IMR-90 (cell line): Measurements from ENCODE around the gene NTRK3. TPM values are rescaled to one million over a fixed set of nuclear protein-coding genes. Genes with fewer than 3 reads are reported as not detected.

Experiments
- ATAC-seq: fragments of 200-7000 bp; cut with Tn5 transposase; 2 replicates; pipeline ENCODE4 v1.9.1; 2020; ENCODE audit warnings: low read depth, mild to moderate bottlenecking, moderate library complexity
- BruUV-seq: library from RNA; stranded (reverse); fragments of 400-500 nt; replicated peaks from 2 replicates; lab custom pipeline; 2021; lab: Mats Ljungman, UMichigan
- CTCF ChIA-PET: fragments of 300-600 bp; formaldehyde crosslinking; extraction: SDS; loops from one replicate; lab custom pipeline; 2021; ENCODE audit warnings: antibody characterized with exemption; lab: Yijun Ruan, JAX
- POLR2A ChIA-PET: fragments of 300-600 bp; sonication (Branson Sonifier 250); formaldehyde crosslinking; loops from one replicate; lab custom pipeline; 2022; ENCODE audit warnings: antibody characterized with exemption; ENCODE audit not compliant: unreplicated experiment; lab: Charles Lee
- DNase-seq: peaks from one replicate; pipeline ENCODE4 v3.0.0; 2013
- H2AFZ ChIP-seq: replicated peaks from 2 replicates; pipeline ENCODE3; 2013; ENCODE audit warnings: low read length, mild to moderate bottlenecking; ENCODE audit not compliant: poor library complexity
- H2AK5ac ChIP-seq: 2 replicates; pipeline ENCODE4 v1.6.1; 2013; ENCODE audit warnings: low read depth, low read length, inconsistent platforms
- H2AK9ac ChIP-seq: replicated peaks from 2 replicates; pipeline ENCODE3; 2013; ENCODE audit warnings: mild to moderate bottlenecking, low read depth, low read length, moderate library complexity; ENCODE audit not compliant: poor library complexity
- H2BK120ac ChIP-seq: 2 replicates; pipeline ENCODE4 v1.6.1; 2013; ENCODE audit warnings: low read depth, low read length, inconsistent platforms
- H2BK15ac ChIP-seq: 3 replicates; pipeline ENCODE4 v1.6.1; 2013; ENCODE audit warnings: low read depth, low read length, inconsistent platforms
- H2BK20ac ChIP-seq: 2 replicates; pipeline ENCODE4 v1.6.1; 2013; ENCODE audit warnings: low read depth, mild to moderate bottlenecking, inconsistent platforms, low read length, moderate library complexity
- H2BK5ac ChIP-seq: 2 replicates; pipeline ENCODE4 v1.6.1; 2013; ENCODE audit warnings: mild to moderate bottlenecking, low read depth, low read length, inconsistent platforms; ENCODE audit not compliant: poor library complexity, severe bottlenecking
- H3K14ac ChIP-seq: replicated peaks from 2 replicates; pipeline ENCODE4 v1.6.1; 2013; ENCODE audit warnings: low read depth, low read length, inconsistent platforms
- H3K18ac ChIP-seq: 2 replicates; pipeline ENCODE4 v1.6.1; 2013; ENCODE audit warnings: low read depth, low read length, control low read depth
- H3K23ac ChIP-seq: 2 replicates; pipeline ENCODE4 v1.6.1; 2013; ENCODE audit warnings: low read depth, low read length, inconsistent platforms
- H3K27ac ChIP-seq: 2 replicates; pipeline ENCODE4 v1.5.1; 2013; ENCODE audit warnings: mild to moderate bottlenecking, control low read depth, low read length; ENCODE audit not compliant: insufficient read depth
- H3K27me3 ChIP-seq: 2 replicates; pipeline ENCODE4 v1.6.1; 2013; ENCODE audit warnings: low read length; ENCODE audit not compliant: control insufficient read depth, insufficient read depth
- H3K36me3 ChIP-seq: 2 replicates; pipeline ENCODE4 v1.6.1; 2013; ENCODE audit warnings: low read length, mixed read lengths; ENCODE audit not compliant: control insufficient read depth, insufficient read depth
- H3K4ac ChIP-seq: 2 replicates; pipeline ENCODE4 v1.6.1; 2013; ENCODE audit warnings: low read depth, low read length, inconsistent platforms
- H3K4me1 ChIP-seq: 2 replicates; pipeline ENCODE4 v1.6.1; 2013; ENCODE audit warnings: low read length, mixed read lengths; ENCODE audit not compliant: control insufficient read depth, insufficient read depth
- H3K4me2 ChIP-seq: 2 replicates; pipeline ENCODE4 v1.6.1; 2013; ENCODE audit warnings: low read depth, mild to moderate bottlenecking, control low read depth, low read length, moderate library complexity
- H3K4me3 ChIP-seq: 2 replicates; pipeline ENCODE4 v1.5.1; 2013; ENCODE audit warnings: low read depth, mild to moderate bottlenecking, control low read depth, low read length, moderate library complexity; ENCODE audit not compliant: insufficient read depth
- H3K56ac ChIP-seq: 2 replicates; pipeline ENCODE4 v1.6.1; 2013; ENCODE audit warnings: low read length, inconsistent platforms; ENCODE audit not compliant: insufficient read depth; ENCODE audit errors: extremely low read depth
- H3K79me1 ChIP-seq, 2 experiments: 2 replicates each; pipeline ENCODE4 v1.6.1; 2013; ENCODE audit warnings: low read length in 2 of 2, inconsistent platforms in 1 of 2, low read depth in 1 of 2
- H3K9ac ChIP-seq: 2 replicates; pipeline ENCODE4 v1.6.1; 2013; ENCODE audit warnings: low read depth, low read length, control low read depth
- H3K9me1 ChIP-seq: 2 replicates; pipeline ENCODE4 v1.6.1; 2013; ENCODE audit warnings: low read length, inconsistent platforms; ENCODE audit not compliant: insufficient read depth
- H3K9me3 ChIP-seq: 2 replicates; pipeline ENCODE4 v1.6.1; 2013; ENCODE audit warnings: low read length; ENCODE audit not compliant: control insufficient read depth, insufficient read depth
- H4K20me1 ChIP-seq: 2 replicates; pipeline ENCODE4 v1.6.1; 2013; ENCODE audit warnings: low read length, inconsistent platforms; ENCODE audit not compliant: insufficient read depth
- H4K5ac ChIP-seq: 2 replicates; pipeline ENCODE4 v1.6.1; 2013; ENCODE audit warnings: mild to moderate bottlenecking, low read depth, low read length, control low read depth
- H4K8ac ChIP-seq, 2 experiments: 2 replicates each; pipeline ENCODE4 v1.6.1; 2013; ENCODE audit warnings: low read depth in 2 of 2, low read length in 2 of 2, control low read depth in 1 of 2, inconsistent platforms in 1 of 2
- H4K91ac ChIP-seq: 2 replicates; pipeline ENCODE4 v1.6.1; 2013; ENCODE audit warnings: low read depth, low read length, inconsistent platforms; ENCODE audit not compliant: insufficient read depth
- ELK1 ChIP-seq: fragments of 150-350 bp; IDR thresholded peaks from 2 replicates; pipeline ENCODE4 v1.6.1; 2016; ENCODE audit warnings: low read depth, mild to moderate bottlenecking, low read length, moderate library complexity, borderline replicate concordance
- FOS ChIP-seq: fragments of 150-350 bp; IDR thresholded peaks from 2 replicates; pipeline ENCODE4 v1.6.1; 2016; ENCODE audit warnings: low read depth, low read length
- MAZ ChIP-seq: IDR thresholded peaks from 2 replicates; pipeline ENCODE4 v1.6.1; 2012; ENCODE audit warnings: low read depth, mild to moderate bottlenecking, low read length, improper control_type of control experiment, moderate library complexity, borderline replicate concordance
- POLR2A ChIP-seq: IDR thresholded peaks from 2 replicates; pipeline ENCODE4 v1.6.1; 2012; ENCODE audit warnings: mild to moderate bottlenecking, low read depth, low read length
- RAD21 ChIP-seq: IDR thresholded peaks from 2 replicates; pipeline ENCODE4 v1.6.1; 2012; ENCODE audit warnings: low read length, improper control_type of control experiment
- RFX5 ChIP-seq: IDR thresholded peaks from 2 replicates; pipeline ENCODE4 v1.8.0; 2012; ENCODE audit warnings: low read depth, mild to moderate bottlenecking, low read length, moderate library complexity
- SMC3 ChIP-seq: fragments of 150-350 bp; IDR thresholded peaks from 2 replicates; pipeline ENCODE4 v1.6.1; 2016; ENCODE audit warnings: low read depth, mild to moderate bottlenecking, antibody characterized with exemption, low read length, moderate library complexity
- WGBS, 2 experiments: methylation state at CpG; one replicate each; pipeline versions ENCODE4 v1.1.5 to v1.1.7; 2013; ENCODE audit warnings: missing lambda C conversion rate in 2 of 2; ENCODE audit not compliant: insufficient read length in 1 of 2; ENCODE audit errors: extremely low coverage in 2 of 2; 5-methylcytosine and 5-hydroxymethylcytosine counted together
- dilution Hi-C: fragments of 300-500 bp; cut with HindIII; formaldehyde crosslinking; loops from one replicate; pipeline ENCODE4 v1.14.3; 2018; ENCODE audit warnings: low sequenced_read_pairs; ENCODE audit not compliant: unreplicated experiment
- in situ Hi-C: fragments of 300-500 bp; cut with MboI; formaldehyde crosslinking; loops from 3 replicates; pipeline ENCODE4 v1.14.3; 2019; ENCODE audit warnings: low sequenced_read_pairs, inconsistent platforms, mixed read lengths
- intact Hi-C: fragments of 100-400 bp; cut with micrococcal nuclease; formaldehyde crosslinking; loops from 2 replicates; pipeline ENCODE4 v1.10.0; 2022
- polyA plus RNA-seq, 3 experiments: library from polyadenylated mRNA; depleted of rRNA; stranded (reverse); fragments of >200 nt; gene quantifications; 2 replicates each; pipeline ENCODE4 v1.2.3, GENCODE V29; 2012; ENCODE audit warnings: low replicate concordance in 1 of 3
- total RNA-seq: library from RNA; depleted of rRNA; stranded (reverse); fragments of >200 nt; gene quantifications from 2 replicates; pipeline ENCODE4 v1.2.3, GENCODE V29; 2012

Gene NTRK3
- total and polyA plus RNA-seq, 2 of the 4 experiments (the other 2 are of a cell fraction): under 0.01 to 0.15 TPM

- TF ChIP-seq RFX5 (no peak), RAD21 (no peak), SMC3 (no peak), POLR2A (no peak), FOS (no peak), MAZ (no peak), ELK1 (no peak)
- DNase-seq (no peak), ATAC-seq (no peak)
- ChIA-PET CTCF (no interaction called here), POLR2A (no interaction called here)
- in situ Hi-C loops: no loop called here
- no peak overlapping the region for H2BK120ac ChIP-seq
- H3K9ac ChIP-seq: no peak overlapping the region
- H2AFZ ChIP-seq: no peak overlapping the region
- H2AK5ac ChIP-seq: no peak overlapping the region
- WGBS, 2 experiments: 46% methylated on average over 6 of the region's 9 CpGs; no CpG with 5 or more reads in 1 of the 2 experiments
- H3K4me1 ChIP-seq: no peaks in the 10 kb centered on the region
- no peak overlapping the region for H4K5ac ChIP-seq
- no peaks in the 10 kb centered on the region for H4K20me1 ChIP-seq
- H3K9me3 ChIP-seq: peaks cover 22% of the 10 kb centered on the region
- no peaks in the 10 kb centered on the region for H3K27me3 ChIP-seq
- H2AK9ac ChIP-seq: no peak overlapping the region
- no peaks in the 10 kb centered on the region for H3K79me1 ChIP-seq
- no peak overlapping the region for H3K4me2 ChIP-seq
- H3K4me3 ChIP-seq: no peak overlapping the region
- no TSS peak for BruUV-seq
- intact Hi-C loops: no loop called here
- no peak overlapping the region for H3K18ac ChIP-seq
- H4K91ac ChIP-seq: no peak overlapping the region
- no peaks in the 10 kb centered on the region for H3K36me3 ChIP-seq
- H4K8ac ChIP-seq: no peak overlapping the region
- no peak overlapping the region for H3K23ac ChIP-seq
- dilution Hi-C loops: no loop called here
- H3K27ac ChIP-seq: no peak overlapping the region
- no peak overlapping the region for H2BK5ac ChIP-seq
- no peak overlapping the region for H3K14ac ChIP-seq
- H2BK20ac ChIP-seq: no peak overlapping the region
- H3K56ac ChIP-seq: no peak overlapping the region
- H2BK15ac ChIP-seq: no peak overlapping the region
- no peak overlapping the region for H3K4ac ChIP-seq
- no peaks in the 10 kb centered on the region for H3K9me1 ChIP-seq
These were observed 198.7 kb downstream of the NTRK3 start for GRCh38 chr15:88057836-88058235.
